Measurements from ENCODE around the gene TPO. TPM values are rescaled to one million over a fixed set of nuclear protein-coding genes. Genes with fewer than 3 reads are reported as not detected.

Gene TPO
- total and polyA plus RNA-seq, 11 donors = 3.0 to 13.8 (median 8.4) TPM

DNA sequence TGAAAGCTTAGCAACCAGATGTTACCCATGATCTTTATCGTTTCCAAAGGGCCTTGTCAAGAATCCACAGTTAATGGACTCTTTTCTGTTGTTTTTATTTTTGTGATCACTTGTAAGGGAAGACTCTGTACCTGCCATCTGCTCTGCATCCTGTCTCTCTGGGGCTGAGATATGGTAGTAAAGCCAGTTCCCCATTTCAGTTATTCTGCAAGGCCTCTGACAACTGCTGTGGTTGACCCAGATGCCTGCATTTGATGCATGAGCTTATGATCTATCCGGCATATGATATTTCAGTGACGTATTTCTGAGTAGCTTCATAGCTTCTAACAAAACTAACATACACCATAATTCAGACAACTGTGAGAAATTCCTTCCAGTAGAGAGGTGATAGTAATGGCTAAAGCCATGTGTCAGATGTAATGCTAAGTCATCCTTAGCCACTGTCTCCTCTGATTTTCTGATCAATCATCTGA is 105.1 kb downstream of the TPO start:
- Histone ChIP-seq H3K9me3 (no peaks in the 10 kb centered on the region), H3K27ac (peak overlapping the region in 7 of 12 donors; percentile 14 to 68 (median 36)), H3K27me3 (no peaks in the 10 kb centered on the region), H3K36me3 (no peaks in the 10 kb centered on the region), H3K4me3 (no peak overlapping the region), H3K4me1 (peaks cover 0 to 9% (median 2%) of the 10 kb centered on the region in 12 donors)
- DNase-seq (no peak), ATAC-seq (no peak)
- intact Hi-C loops (cut with DNase I) = no loop called here
- TF ChIP-seq, protein P1, sequence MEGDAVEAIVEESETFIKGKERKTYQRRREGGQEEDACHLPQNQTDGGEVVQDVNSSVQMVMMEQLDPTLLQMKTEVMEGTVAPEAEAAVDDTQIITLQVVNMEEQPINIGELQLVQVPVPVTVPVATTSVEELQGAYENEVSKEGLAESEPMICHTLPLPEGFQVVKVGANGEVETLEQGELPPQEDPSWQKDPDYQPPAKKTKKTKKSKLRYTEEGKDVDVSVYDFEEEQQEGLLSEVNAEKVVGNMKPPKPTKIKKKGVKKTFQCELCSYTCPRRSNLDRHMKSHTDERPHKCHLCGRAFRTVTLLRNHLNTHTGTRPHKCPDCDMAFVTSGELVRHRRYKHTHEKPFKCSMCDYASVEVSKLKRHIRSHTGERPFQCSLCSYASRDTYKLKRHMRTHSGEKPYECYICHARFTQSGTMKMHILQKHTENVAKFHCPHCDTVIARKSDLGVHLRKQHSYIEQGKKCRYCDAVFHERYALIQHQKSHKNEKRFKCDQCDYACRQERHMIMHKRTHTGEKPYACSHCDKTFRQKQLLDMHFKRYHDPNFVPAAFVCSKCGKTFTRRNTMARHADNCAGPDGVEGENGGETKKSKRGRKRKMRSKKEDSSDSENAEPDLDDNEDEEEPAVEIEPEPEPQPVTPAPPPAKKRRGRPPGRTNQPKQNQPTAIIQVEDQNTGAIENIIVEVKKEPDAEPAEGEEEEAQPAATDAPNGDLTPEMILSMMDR (IDR thresholded peaks at IDR 0.05) = no peak
- TF ChIP-seq POLR2A (IDR thresholded peaks at IDR 0.05) = no peak
- WGBS, 4 donors = 71 to 86% (median 77%) methylated on average over 3 of the region's 3 CpGs

DNA sequence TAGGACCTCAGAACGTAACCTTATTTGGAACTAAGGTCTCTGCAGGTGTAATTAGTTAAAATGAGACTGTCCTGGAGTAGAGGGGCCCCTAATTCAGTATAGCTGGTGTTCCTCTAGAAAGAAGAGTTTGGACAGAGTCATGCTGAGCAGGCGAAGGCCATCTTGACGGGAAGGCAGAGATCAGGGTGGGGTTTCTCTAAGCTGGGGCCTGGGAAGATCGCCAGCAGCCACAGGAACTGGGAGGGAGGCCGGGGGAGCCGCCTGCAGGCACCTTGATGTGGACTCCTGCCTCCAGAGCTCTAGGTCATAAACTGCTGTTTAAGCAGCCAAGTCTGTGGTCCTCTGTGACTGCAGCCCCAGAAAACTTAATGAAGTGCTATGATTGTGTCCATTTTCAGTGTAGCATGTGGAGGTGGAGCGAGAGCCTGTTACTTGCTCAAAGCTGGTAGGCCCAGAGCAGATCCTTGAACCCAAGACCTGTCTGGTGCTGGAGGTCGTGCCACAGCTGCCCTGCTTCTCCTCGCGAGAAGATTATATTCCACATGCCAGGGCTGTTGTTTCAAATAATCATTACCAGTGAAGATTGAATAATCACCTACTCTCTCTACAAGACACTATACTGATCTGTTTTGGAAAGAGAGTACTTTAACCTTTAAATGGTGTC is 105.7 kb downstream of the TPO start:
- intact Hi-C loops (cut with DNase I) = no loop called here
- WGBS, 4 donors = 64 to 67% (median 65%) methylated on average over 9 to 10 of the region's 10 CpGs
- H3K4me1 ChIP-seq = peaks cover 0 to 9% (median 2%) of the 10 kb centered on the region in 12 donors
- no peaks in the 10 kb centered on the region for H3K9me3 ChIP-seq
- ATAC-seq (peak; percentile 68 to 90 (median 74)), DNase-seq (peak in 4 of 5 donors; percentile 38 to 76 (median 51))
- TF ChIP-seq, protein P1 (IDR thresholded peaks at IDR 0.05) = peak in 1 of 12 donors; percentile 24
- TF ChIP-seq POLR2A (IDR thresholded peaks at IDR 0.05) = no peak
- H3K27me3 ChIP-seq = no peaks in the 10 kb centered on the region
- H3K36me3 ChIP-seq = no peaks in the 10 kb centered on the region
- H3K27ac ChIP-seq = peak overlapping the region in 8 of 12 donors; percentile 11 to 68 (median 34)
- H3K4me3 ChIP-seq = no peak overlapping the region

DNA sequence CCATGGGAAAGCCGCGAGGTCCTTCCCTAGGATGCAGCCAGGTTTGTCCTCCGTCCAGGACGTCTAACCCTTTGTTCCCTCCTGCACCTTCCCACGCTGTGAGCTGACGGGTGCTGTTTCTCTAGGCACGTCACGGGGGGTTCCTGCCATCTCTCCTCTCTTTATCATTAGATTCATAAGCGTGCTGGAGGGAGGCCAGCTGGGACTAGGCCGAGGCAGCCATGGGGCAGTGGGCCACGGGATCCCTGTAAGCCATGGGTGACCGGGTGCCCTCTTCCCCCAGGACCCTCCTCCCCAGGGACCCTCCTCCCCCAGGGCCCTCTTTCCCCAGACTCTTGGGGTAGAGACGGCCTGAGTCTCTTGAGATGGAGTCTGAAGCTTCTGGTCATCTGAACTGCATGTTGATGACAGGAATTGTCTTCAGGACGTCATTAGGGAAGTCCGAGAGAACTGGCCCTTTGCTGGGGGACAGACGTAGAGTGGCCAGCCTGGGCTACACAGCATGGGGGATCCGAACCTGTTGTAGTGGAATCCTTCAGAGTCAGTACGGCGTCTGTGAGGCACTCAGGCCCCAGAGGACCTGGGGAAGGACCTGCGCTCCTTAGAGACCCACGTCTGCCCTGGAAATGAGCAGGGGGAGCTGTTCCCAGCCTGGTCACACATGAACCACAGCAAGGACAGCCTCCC is 108.1 kb downstream of the TPO start:
- ATAC-seq (no peak), DNase-seq (peak in 1 of 5 donors; percentile 12)
- no peak overlapping the region for H3K4me3 ChIP-seq
- H3K9me3 ChIP-seq = no peaks in the 10 kb centered on the region
- peaks cover 0 to 9% (median 2%) of the 10 kb centered on the region in 12 donors for H3K4me1 ChIP-seq
- no peaks in the 10 kb centered on the region for H3K36me3 ChIP-seq
- intact Hi-C loops (cut with DNase I) = loop anchor here in 1 of 10 donors (10.0 kb wide), 1 partner anchor 77 kb away; no protein-coding TSS in a partner anchor
- no peaks in the 10 kb centered on the region for H3K27me3 ChIP-seq
- 58 to 77% (median 66%) methylated on average over 13 to 21 of the region's 21 CpGs for WGBS, 4 donors
- TF ChIP-seq, protein P1 (IDR thresholded peaks at IDR 0.05) = no peak
- TF ChIP-seq POLR2A (IDR thresholded peaks at IDR 0.05) = no peak
- H3K27ac ChIP-seq = no peak overlapping the region
